Measurements from ENCODE around the gene JTB. TPM values are rescaled to one million over a fixed set of nuclear protein-coding genes. Genes with fewer than 3 reads are reported as not detected.
A peak's percentile ranks its signal among the peaks of the same experiment; 100 is the strongest.

JTB gene
- total and polyA plus RNA-seq, 9 of the 15 experiments (the other 6 are each of a cell fraction or from before 2014, with no cell fraction given) = 24.7 to 308 (median 151) TPM

DNA sequence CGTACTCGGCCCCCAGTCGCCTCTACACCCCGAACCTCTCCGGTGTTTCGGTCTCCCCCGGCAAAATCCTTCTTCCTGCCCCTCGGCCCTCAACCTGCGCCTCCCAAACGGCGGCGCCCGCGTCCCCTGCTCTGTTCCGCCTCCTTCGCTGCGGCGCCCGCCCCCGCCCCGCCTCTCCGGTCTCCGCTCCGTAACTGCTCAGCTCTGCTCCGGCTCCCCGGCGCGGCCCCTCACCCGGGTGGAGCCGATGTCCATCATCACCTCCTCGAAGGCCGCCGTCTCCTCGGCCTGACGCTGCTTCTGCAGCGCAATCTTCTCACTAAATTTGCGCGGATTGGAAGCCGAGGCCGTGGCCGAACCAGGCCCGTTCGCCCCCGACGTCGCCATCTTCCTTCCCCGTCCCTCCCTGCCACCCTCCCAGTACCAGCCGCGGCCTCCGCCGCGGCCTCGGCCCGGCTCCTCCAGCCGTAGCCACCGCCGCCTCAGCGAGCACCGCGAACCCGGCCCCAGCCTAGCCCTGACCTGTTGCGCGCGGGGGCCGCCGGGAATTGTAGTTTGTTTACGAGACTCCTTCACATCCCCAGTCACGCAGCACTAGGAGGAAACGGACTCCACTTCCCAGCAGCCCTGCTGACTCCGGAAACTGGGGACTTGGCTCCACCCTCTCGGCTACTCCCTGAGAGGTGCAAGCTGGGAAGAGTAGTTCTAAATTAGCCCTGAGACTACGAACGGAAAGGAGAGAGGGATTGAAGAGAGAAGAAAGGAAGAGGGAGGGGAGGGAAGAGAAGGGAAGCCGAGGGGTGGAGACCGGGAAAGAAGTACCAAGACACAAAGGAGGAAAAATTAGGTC lies 19.1 kb downstream of the JTB start, which contains the start of gene CRTC2 (continued):
- TF ChIP-seq, protein P1, sequence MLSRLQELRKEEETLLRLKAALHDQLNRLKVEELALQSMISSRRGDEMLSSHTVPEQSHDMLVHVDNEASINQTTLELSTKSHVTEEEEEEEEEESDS (CRISPR knock-in tag; IDR thresholded peaks at IDR 0.05) = no peak
- TF ChIP-seq ZNF583 (CRISPR knock-in tag; IDR thresholded peaks at IDR 0.05) (0 out of 2 replicates have a peak, but pooled peaks have one; percentile 65), SRSF1 (IDR thresholded peaks at IDR 0.05; ENCODE audit: low read depth, low read length) (no peak), L3MBTL2 (IDR thresholded peaks at IDR 0.05) (peak; percentile 62), ILK (tag; IDR thresholded peaks at IDR 0.05; ENCODE audit: borderline replicate concordance, low read depth) (no peak), TBL1XR1 (IDR thresholded peaks at IDR 0.05; ENCODE audit: low read length in 2 of 2) (no peak; a peak in 1 of 4 replicates), RAD21 (CRISPR knock-in tag; conservative IDR thresholded peaks at IDR 0.05 in 1 of 2, IDR thresholded peaks at IDR 0.05 in 1 of 2) (0 out of 4 replicates have a peak, but pooled peaks of 1 of the 2 experiments have one; percentile 8), ETV5 (CRISPR knock-in tag; IDR thresholded peaks at IDR 0.05; ENCODE audit: low read depth) (peak; percentile 95), KDM4B (IDR thresholded peaks at IDR 0.05; ENCODE audit: borderline replicate concordance in 2 of 2, low read depth in 1 of 2) (peak in 1 of 2 experiments; percentile 78; a peak in 1 of 4 replicates), MYBL2 (IDR thresholded peaks at IDR 0.05; ENCODE audit: low read depth) (no peak), MYBL2 (CRISPR knock-in tag; IDR thresholded peaks at IDR 0.05; ENCODE audit: borderline replicate concordance) (no peak), ZNF695 (CRISPR knock-in tag; IDR thresholded peaks at IDR 0.05) (no peak), TEAD1 (CRISPR knock-in tag; IDR thresholded peaks at IDR 0.05) (peak; percentile 46 to 89; a peak in 3 of 4 replicates), SP2 (IDR thresholded peaks at IDR 0.05; ENCODE audit: extremely low read depth, low read depth, low read length, poor library complexity, severe bottlenecking) (no peak), NCOA4 (IDR thresholded peaks at IDR 0.05; ENCODE audit: partially characterized antibody) (no peak), POU5F1 (IDR thresholded peaks at IDR 0.05; ENCODE audit: borderline replicate concordance, low read depth, low read length, partially characterized antibody) (peak; percentile 94), WHSC1 (IDR thresholded peaks at IDR 0.05; ENCODE audit: low read length) (no peak), ADNP (tag; IDR thresholded peaks at IDR 0.05) (no peak), MIER1 (IDR thresholded peaks at IDR 0.05; ENCODE audit: low read depth) (no peak), ZNF143 (CRISPR knock-in tag; IDR thresholded peaks at IDR 0.05) (peak; percentile 99), FOXA3 (CRISPR knock-in tag; conservative IDR thresholded peaks at IDR 0.05 in 1 of 2, IDR thresholded peaks at IDR 0.05 in 1 of 2) (no peak), HDAC2 (IDR thresholded peaks at IDR 0.05) (no peak)
- TF ChIP-seq, protein P2, sequence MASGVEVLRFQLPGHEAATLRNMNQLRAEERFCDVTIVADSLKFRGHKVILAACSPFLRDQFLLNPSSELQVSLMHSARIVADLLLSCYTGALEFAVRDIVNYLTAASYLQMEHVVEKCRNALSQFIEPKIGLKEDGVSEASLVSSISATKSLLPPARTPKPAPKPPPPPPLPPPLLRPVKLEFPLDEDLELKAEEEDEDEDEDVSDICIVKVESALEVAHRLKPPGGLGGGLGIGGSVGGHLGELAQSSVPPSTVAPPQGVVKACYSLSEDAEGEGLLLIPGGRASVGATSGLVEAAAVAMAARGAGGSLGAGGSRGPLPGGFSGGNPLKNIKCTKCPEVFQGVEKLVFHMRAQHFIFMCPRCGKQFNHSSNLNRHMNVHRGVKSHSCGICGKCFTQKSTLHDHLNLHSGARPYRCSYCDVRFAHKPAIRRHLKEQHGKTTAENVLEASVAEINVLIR (CRISPR knock-in tag; IDR thresholded peaks at IDR 0.05) = 0 out of 2 replicates have a peak, but pooled peaks have one; percentile 45
- TF ChIP-seq, protein P3, sequence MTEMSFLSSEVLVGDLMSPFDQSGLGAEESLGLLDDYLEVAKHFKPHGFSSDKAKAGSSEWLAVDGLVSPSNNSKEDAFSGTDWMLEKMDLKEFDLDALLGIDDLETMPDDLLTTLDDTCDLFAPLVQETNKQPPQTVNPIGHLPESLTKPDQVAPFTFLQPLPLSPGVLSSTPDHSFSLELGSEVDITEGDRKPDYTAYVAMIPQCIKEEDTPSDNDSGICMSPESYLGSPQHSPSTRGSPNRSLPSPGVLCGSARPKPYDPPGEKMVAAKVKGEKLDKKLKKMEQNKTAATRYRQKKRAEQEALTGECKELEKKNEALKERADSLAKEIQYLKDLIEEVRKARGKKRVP (CRISPR knock-in tag; IDR thresholded peaks at IDR 0.05) = peak; percentile 66; the same call in 1 of the 2 replicates
- TF ChIP-seq, protein P4, sequence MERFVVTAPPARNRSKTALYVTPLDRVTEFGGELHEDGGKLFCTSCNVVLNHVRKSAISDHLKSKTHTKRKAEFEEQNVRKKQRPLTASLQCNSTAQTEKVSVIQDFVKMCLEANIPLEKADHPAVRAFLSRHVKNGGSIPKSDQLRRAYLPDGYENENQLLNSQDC (CRISPR knock-in tag; IDR thresholded peaks at IDR 0.05) = no peak
